ENCODE measurements around the gene FSTL1.

FSTL1 gene

DNA sequence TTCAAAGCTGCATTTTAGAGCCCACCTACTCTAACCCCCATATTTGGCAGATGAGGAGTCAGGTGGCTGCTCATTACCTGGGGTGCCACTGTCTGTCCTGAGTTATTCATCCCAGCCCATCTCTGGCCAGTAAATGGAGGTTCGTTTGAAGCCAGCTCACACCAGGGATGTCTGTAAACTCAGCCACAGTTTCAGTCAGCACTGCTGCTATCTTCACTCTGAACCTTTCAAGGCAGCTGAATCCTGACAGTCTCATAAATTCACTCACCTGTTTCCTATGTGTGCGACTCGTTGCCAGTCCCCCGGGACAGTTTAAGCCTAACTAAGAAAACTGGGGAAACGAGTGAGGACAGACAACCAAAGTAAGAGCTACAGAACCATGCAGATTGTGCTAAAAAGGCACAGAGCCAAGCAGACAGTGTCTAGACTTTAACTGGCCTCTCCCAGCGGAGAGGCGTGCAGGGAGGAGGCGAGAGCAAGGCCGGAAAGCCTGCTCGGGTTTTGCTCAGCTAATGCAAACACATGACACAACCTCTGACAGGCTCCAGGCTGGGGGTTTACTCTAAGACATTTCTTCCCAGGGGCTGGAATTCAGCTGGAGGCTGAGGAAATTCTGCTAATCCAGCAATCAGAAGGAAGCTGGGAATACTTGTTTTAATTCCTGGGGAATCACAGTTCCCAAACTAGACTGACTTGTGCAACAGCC, 12.0 kb downstream of the FSTL1 start:
- peak; percentile 60 for DNase-seq

DNA sequence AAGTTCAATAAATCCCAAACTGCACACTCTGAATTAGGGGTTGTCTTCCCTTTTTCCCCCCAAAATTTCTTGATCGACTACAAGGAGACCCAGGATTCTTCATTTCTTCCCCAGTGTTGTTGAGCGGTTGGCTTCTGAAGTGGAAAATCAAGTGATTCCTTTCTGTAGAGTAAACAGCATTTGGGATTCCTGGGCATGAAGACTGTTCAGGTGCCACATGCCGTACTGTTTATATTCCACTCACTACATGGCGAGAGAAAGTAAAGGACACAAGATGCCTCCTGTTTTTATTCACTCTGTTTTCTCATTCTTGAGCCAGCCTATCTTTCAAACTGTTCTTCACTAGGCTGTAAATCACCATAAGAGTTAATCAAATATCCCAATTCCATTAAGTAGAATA, 12.6 kb downstream of the FSTL1 start:
- DNase-seq = no peak

DNA sequence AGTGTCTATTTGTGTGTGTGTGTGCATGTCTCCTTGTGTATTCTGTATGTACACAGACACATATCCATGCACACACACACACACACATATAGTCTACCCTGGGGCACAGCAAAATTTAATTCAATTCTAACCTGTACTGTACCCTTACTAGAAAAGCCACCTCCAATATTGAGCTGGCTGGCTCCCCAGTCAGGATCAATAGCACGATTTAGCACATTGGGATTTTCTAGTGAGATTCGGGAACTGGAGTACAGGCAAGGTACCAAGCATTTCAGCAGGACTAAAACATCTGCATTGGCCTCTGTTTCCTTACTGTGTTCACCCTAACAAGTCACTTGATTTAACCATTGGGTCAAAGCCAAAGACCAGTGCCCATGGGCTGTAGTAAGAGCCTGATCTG, 13.2 kb downstream of the FSTL1 start:
- peak; percentile 28 for DNase-seq

DNA sequence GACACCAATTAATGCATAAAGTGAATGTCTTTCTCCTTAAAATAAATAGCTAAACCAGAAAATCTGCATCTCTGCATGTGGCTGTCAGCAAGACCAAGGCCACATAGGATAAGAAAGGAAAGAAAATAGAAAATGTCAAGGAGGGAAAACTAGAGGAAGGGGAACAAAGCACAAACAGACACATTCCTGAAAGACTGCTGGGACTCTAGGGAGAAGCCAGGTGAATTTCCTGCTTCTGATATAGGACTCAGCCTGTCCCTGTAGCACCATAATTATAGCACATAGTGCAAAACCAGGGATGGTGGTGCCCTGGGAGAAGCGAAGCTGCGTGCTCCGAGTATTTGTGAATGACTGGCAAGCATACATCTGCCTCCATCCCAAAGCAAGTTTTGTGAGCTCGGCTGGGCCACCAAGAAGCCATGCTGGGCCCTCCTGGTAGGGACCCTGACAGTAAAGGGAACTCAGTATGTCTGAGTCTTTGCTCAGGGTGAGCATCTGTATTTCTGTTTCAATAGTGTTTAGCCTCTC, 14.2 kb downstream of the FSTL1 start:
- DNase-seq = peak; percentile 22

DNA sequence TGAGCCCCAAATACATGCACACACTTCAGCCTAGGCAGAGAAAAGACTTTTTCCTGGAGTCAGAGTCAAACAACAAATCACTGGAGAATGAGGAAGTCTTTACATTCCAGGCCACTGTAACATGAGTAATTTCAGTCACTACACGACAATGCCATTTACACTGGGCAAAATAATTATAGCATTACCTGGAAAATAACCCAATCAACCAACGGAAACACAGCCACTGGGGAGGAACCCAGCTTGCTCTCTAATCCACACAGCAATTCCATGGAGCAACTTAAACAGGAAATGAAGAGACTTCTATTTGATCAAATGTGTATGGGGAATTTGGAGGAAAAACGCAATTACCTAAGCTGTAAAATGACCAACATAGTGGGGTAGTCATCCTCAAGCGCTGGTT, 15.2 kb downstream of the FSTL1 start:
- DNase-seq = peak; percentile 2

DNA sequence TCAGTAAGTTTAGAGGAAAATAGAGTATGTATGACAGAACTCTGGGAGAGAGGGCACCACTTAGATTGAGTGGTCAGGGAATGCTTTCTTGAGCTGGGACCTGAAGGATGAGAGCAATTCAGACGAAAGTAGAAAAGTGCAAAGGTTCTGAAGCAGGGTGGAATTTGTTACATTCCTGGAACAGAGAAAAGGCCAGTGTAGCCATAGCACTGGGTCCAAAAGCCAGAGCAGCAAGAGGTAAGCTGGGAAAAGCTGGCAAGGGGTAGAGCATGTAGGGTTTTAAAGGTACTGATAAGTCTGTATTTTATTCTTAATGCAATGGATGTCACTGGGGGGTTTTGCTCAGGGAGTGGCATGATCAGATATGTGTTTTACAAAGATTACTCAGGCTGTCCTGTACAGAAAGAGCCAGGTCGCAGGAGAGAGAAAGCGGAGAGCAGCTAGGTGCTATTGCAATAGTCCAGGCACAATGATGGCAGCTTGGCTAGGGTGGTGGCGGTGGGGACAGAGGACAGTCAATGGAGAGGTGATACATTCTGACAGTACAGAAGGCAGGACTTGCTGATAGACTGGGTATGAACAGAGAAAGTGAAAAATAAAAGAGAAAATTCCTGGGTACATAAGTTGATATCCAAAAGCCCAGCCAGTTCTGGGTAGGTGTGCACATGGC, 17.0 kb downstream of the FSTL1 start:
- DNase-seq = peak; percentile 20

DNA sequence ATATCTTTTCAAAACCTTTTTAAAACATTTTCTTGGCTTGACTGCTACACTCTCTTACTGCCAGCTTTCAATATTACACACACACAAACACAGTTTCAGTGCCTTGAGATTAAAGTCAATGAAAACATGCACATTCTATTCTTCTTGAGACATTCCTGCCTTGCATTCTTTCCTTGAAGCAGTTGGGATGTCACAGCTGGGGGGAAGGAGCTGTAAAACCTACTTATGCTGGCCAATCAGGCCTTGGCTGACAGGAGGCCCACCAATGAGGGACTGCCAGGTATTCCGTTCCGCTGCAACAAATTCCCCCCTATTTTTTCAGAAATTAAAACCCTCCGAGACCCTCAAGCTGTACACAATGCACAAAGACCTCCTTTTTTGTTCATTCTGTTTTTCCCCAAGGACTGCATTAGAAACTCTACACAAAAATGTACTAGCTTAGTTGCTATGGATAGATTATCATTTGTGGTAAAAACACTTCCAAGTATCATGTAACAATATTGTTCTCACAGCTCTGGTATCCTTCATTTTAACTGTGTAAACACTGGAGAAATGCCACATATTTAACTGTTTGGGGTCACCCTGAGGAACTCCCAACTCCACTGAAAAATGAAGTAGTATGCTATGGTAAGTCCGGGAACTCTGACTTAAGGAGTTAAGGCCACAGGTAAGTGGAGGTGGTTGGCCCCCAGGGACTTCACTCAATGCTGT, 18.5 kb downstream of the FSTL1 start:
- DNase-seq = peak; percentile 61

DNA sequence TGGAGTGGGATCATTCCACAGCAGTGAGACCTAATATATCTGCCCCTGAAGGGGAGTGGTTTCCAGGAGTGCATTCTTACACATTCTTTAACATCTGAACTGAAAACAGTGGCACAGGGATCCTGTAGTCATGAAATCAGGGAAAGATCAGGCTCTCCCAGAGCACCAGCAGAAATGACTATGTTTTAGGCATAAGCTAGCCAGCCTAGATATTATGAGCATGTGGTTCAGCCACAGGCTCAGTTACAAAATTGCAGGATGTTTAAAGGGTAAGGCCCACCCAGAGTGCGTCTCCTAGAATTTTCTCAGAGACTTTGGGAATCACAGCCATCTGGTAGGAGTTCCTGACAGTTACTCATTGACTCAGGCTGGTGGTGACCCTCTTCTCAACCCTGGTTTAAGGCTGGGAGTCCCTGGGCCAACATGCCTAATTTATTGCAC, 20.9 kb downstream of the FSTL1 start:
- peak; percentile 37 for DNase-seq

DNA sequence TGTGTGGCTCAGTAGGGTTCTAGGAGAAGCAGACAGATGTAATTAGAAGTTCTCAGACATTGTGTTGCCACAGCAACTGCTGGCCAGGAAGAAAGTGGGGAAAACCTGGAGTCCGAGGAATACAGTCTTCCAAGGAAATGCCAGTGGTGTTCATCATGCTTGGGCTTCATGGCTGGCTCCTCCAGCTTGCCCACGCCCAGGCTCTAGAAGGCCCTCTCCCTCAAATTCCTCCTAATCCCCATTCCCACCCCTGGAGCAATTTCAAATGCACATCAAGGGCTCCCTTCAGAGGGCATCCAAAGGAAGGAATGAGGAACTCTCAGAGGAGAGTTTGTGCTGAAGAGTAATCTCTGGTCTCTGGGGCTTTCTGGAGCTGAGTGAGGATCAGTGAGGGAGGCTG, 21.9 kb downstream of the FSTL1 start:
- peak; percentile 16 for DNase-seq

DNA sequence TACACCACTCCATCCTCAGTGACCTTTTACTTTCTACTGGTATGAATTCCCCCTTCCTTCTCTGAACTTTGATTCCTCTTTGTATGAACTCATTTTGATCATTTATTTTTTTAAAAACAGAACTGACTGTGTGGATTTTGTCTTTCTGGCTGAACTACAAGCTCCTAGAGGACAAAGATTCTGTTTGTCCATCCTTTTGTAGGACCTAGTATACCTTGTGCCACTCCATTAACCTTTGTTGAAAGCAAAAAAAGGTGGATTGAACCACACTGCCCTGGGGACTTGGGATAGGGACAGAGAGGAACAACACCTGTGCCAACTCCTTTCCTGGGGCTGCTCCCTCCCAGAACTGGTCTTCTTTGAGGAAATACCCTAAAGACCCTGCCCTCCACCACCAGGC, 23.6 kb downstream of the FSTL1 start:
- DNase-seq = peak; percentile 5

DNA sequence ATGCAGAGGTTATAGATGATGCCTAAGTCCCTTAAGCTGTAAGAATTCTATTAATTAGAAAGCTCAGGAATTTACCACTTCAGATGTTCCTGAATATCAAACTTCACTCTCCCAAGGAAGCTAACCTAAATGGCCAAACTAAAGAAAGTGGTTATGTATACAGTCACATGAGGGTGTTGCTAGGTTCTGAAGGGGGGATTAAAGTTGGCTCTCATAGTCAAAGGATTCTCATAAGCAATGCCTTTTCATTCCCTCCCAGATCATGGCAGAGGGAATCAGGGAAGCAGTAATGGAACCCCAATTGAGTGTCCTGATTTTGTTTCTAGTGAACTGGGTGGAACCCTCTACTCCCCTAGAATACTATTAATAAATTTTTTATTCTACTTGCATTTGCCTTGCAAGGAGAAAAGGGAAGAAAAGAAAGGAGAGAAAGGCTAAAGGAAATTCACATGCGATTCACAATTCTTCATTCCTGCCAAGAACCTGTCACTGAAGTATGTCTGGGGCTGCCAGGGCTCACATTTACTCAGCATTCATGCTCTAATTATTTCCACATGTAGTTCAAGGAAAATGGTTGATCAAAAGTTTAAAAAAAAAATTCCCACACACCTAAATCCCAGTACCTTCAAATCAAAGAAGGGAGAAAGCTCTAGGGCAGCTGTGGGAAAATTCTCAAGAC, 25.1 kb downstream of the FSTL1 start:
- peak; percentile 53 for DNase-seq

DNA sequence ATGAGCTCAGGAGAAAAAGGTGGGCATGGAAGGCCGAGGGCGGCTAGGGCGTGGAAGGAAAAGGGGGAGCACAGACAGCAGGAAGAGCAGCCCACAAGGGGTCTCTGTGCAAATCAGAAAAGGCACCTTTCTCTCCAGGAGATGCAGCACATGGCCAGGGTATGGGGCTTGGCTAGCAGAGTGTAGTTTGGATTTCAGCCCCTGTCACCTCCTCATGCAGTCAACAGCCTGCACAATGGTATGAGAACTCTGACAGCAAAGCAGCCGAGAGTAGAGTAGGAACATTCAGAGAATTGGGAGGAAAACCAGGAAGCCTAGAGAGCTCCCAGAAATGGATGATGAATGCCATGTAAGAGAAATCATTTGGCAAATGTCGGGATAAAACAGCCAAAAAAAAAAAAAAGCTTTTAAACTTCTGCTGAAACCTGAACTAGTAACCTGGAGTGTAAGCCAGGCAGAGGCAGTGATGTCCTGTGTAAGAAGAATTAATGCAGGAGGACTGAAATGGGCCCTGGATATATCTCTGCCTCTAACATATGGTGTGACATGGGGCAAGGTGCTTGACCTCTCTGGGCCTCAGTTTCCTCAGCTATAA, 25.7 kb downstream of the FSTL1 start:
- no peak for DNase-seq

DNA sequence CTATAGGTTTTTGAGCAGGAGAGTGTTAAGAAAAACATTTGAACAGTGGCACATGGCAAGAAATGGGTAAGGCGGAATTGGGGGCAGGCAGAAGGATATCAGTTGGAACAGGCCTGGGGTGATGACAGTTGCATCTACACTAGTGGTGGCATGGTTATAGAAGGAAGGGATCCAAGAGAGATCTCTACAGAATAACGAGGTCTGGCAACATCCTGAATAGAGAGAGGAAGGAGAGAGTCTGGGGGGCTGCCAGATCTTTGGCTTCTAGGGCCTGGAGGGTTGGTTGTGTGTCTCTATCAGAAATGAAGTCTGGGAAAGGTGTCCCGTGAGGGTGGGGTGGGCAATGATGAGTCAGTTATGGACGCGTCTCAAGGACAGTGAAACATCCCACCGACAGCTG, 26.3 kb downstream of the FSTL1 start:
- no peak for DNase-seq

DNA sequence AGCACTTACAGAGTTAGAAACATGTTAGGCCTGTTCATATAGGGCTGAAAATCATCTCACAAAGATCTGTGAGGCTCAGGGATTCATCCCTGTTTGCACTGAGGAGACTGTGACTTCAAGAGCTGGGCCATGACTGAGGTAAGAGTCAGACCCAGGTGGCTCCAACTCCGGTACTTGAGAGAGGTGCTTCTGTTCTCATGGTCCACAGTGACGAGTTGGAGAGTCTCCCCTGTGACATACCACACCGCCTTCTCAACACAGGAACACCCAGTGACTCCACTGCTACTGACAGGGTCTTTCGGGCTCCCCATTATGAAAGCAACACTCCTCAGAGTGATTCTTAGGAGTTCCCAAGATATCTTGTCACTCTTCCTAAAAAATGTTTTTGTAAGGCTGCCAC, 27.4 kb downstream of the FSTL1 start:
- DNase-seq = no peak

DNA sequence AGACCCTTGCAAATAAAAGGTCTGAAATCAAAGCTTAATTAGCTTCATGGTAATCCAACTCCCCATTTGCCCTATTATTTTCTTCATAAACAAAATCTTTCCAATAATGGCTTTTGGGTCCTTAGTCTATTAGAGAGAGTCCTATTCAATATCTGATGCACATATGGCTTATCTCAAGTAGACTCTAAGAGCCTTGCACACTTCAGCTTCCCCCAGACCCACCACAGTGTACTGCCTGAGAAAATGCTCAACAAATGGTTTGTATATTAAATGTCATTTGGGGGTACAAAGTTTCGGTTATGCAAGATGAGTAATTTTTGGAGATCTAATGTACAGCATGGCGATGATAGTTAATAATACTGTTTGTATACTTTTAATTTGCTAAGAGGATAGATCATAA, 28.9 kb downstream of the FSTL1 start:
- no peak for DNase-seq

DNA sequence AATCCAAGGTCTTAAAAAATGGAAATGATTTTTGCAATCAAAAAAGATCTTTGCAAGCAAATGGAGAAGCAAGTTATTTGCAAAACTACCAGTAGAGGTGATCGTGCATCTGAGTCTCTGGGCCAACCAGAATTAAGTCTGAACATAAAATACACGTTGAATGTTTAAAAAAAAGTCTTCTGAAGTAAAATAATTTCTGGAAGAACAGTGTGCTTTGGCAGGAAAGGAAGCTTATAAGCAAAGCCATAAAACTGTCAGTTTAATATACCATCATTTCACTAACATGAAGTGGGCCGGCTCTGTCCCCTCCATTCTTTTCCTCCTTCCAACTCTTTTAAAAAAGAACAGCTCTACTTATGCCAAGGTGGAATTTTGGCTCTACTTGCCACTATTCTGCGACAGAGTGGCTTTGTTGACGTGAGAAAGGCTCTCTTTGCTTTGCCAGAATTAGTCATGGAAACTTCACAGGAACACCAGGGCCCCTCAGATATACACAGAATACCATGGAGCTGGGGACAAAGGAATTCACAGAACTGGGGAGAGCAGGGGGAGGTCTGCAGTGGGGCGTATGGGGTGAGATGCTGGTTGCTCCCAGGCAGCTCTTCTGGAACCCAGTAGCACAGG, 29.8 kb downstream of the FSTL1 start:
- peak; percentile 62 for DNase-seq

DNA sequence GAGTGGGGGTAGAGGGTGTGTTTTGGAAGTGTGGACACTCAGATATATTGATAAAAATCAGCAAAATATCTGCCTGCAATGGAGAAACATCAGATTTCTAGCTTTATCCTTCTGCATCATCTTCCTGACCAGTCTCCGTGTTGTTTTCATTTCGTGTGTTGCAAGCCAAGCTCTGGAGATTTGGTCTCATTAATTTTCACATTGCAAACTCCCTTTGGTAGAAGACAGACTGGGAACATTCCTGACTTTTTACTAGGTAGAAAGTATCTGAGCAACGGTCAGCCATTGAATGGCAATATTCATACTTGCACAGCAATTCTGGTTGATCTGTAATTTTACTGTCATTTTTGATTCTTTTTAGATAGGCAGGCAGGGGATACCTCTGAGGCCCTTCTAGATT, 30.4 kb downstream of the FSTL1 start:
- DNase-seq = no peak

DNA sequence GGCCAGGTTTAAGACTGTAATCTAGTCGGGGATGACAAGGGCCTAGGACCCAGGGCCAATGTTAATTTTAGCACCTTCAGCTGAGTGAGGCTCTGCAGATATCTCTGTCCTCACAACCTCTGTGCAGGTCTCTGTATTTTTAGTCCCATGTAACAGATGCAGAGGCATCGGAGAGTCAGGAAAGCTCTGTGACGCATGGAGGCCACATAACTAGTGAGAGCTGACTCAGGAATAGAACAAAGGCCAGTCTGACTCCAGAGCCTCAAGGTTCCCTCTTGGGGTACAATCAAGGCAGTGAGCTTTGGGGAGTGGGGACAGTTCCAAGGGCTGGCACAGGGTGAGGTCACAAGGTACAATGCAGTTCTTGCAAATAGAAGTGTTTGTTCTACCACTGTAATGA, 31.0 kb downstream of the FSTL1 start:
- DNase-seq = no peak

DNA sequence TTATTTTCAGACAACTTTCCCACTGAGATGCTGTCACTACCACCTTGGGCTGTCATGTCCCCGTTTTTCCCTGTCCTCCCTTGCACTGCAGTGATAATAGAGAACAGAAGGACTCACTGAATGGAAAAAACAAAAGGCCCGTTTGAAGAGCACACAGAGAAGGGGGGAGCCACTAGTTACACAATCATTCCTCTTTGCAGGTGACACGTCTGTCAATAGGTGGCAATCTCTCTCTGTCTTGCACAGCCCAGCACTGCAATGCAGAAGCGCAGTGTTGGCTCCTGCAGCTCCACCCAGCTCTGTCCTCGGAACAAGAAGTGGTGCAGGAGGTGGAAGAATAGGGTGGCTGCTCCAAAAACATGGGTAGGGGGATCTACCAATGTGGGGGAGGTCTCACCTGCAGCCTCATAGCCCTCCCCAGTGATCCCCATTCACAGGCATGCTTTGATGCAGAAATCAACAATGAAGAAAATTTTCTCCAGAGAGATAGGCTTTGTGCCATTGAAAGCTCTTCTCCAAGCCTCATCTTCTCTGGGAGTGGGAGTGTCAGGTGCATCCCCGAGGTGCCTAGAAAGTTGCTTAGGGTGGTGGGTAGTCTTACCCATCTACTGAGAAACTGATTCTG, 31.8 kb downstream of the FSTL1 start:
- no peak for DNase-seq

DNA sequence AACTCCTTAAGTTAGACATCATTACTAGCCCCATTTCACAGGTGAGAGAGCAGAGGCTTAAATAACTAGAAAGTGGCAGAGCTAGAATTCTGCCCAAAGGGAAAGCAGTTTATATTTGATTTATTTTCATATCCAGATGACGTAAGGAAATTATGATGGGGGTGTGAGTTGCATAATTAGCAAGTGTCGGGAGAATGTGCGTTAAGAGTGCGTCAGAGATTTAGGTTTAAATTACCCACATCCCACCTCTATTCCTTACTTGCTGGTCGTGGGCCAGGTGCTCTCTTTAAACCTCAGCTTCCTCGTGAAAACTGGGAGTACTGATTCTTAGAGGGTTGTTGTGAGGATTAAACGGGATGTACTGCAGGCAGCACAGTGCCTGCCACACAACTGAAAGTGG, 32.3 kb downstream of the FSTL1 start:
- no peak for DNase-seq

DNA sequence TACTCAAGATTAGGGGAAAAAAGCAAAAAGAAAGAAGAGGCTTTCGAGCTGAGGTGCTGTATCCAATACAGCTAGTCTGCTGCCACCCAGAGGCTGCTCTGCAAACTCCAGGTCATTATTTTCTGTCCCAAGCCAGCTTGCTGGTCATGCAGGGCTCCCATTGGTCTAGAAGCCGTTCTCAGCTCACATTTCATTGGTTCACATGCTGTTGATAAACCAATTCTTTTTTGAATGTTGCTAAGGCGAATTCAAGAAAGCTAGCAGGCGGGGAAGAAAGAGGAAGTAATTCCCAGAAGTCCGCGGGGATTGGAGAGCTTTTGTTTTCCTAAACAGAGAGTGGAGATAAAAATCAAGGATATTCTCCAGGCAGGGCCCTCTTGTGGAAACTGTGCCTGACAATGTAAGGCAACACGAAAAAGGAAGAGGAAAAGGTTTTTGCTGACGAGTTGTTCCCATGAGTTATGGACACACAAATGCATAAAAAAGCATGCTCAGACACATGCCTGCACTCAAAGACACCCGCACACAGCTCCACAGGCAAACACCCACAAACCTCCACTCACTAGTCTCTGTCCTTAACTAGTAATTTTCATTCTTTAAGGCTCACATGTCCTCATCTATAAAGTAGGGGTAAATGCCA, 33.4 kb downstream of the FSTL1 start:
- peak; percentile 93 for DNase-seq
